IMR-90 (cell line): Measurements from ENCODE around the gene A1BG. TPM values are rescaled to one million over a fixed set of nuclear protein-coding genes. Genes with fewer than 3 reads are reported as not detected.

Source experiments
- ATAC-seq: fragments of 200-7000 bp; cut with Tn5 transposase; 2 replicates; pipeline ENCODE4 v1.9.1; 2020; ENCODE audit warnings: low read depth, mild to moderate bottlenecking, moderate library complexity
- BruUV-seq: library from RNA; stranded (reverse); fragments of 400-500 nt; replicated peaks from 2 replicates; lab custom pipeline; 2021; lab: Mats Ljungman, UMichigan
- CTCF ChIA-PET: fragments of 300-600 bp; formaldehyde crosslinking; extraction: SDS; loops from one replicate; lab custom pipeline; 2021; ENCODE audit warnings: antibody characterized with exemption; lab: Yijun Ruan, JAX
- POLR2A ChIA-PET: fragments of 300-600 bp; sonication (Branson Sonifier 250); formaldehyde crosslinking; loops from one replicate; lab custom pipeline; 2022; ENCODE audit warnings: antibody characterized with exemption; ENCODE audit not compliant: unreplicated experiment; lab: Charles Lee
- DNase-seq: peaks from one replicate; pipeline ENCODE4 v3.0.0; 2013
- H2AFZ ChIP-seq: replicated peaks from 2 replicates; pipeline ENCODE3; 2013; ENCODE audit warnings: low read length, mild to moderate bottlenecking; ENCODE audit not compliant: poor library complexity
- H2AK5ac ChIP-seq: 2 replicates; pipeline ENCODE4 v1.6.1; 2013; ENCODE audit warnings: low read depth, low read length, inconsistent platforms
- H2AK9ac ChIP-seq: replicated peaks from 2 replicates; pipeline ENCODE3; 2013; ENCODE audit warnings: mild to moderate bottlenecking, low read depth, low read length, moderate library complexity; ENCODE audit not compliant: poor library complexity
- H2BK120ac ChIP-seq: 2 replicates; pipeline ENCODE4 v1.6.1; 2013; ENCODE audit warnings: low read depth, low read length, inconsistent platforms
- H2BK15ac ChIP-seq: 3 replicates; pipeline ENCODE4 v1.6.1; 2013; ENCODE audit warnings: low read depth, low read length, inconsistent platforms
- H2BK20ac ChIP-seq: 2 replicates; pipeline ENCODE4 v1.6.1; 2013; ENCODE audit warnings: low read depth, mild to moderate bottlenecking, inconsistent platforms, low read length, moderate library complexity
- H2BK5ac ChIP-seq: 2 replicates; pipeline ENCODE4 v1.6.1; 2013; ENCODE audit warnings: mild to moderate bottlenecking, low read depth, low read length, inconsistent platforms; ENCODE audit not compliant: poor library complexity, severe bottlenecking
- H3K14ac ChIP-seq: replicated peaks from 2 replicates; pipeline ENCODE4 v1.6.1; 2013; ENCODE audit warnings: low read depth, low read length, inconsistent platforms
- H3K18ac ChIP-seq: 2 replicates; pipeline ENCODE4 v1.6.1; 2013; ENCODE audit warnings: low read depth, low read length, control low read depth
- H3K23ac ChIP-seq: 2 replicates; pipeline ENCODE4 v1.6.1; 2013; ENCODE audit warnings: low read depth, low read length, inconsistent platforms
- H3K27ac ChIP-seq: 2 replicates; pipeline ENCODE4 v1.5.1; 2013; ENCODE audit warnings: mild to moderate bottlenecking, control low read depth, low read length; ENCODE audit not compliant: insufficient read depth
- H3K27me3 ChIP-seq: 2 replicates; pipeline ENCODE4 v1.6.1; 2013; ENCODE audit warnings: low read length; ENCODE audit not compliant: control insufficient read depth, insufficient read depth
- H3K36me3 ChIP-seq: 2 replicates; pipeline ENCODE4 v1.6.1; 2013; ENCODE audit warnings: low read length, mixed read lengths; ENCODE audit not compliant: control insufficient read depth, insufficient read depth
- H3K4ac ChIP-seq: 2 replicates; pipeline ENCODE4 v1.6.1; 2013; ENCODE audit warnings: low read depth, low read length, inconsistent platforms
- H3K4me1 ChIP-seq: 2 replicates; pipeline ENCODE4 v1.6.1; 2013; ENCODE audit warnings: low read length, mixed read lengths; ENCODE audit not compliant: control insufficient read depth, insufficient read depth
- H3K4me2 ChIP-seq: 2 replicates; pipeline ENCODE4 v1.6.1; 2013; ENCODE audit warnings: low read depth, mild to moderate bottlenecking, control low read depth, low read length, moderate library complexity
- H3K4me3 ChIP-seq: 2 replicates; pipeline ENCODE4 v1.5.1; 2013; ENCODE audit warnings: low read depth, mild to moderate bottlenecking, control low read depth, low read length, moderate library complexity; ENCODE audit not compliant: insufficient read depth
- H3K56ac ChIP-seq: 2 replicates; pipeline ENCODE4 v1.6.1; 2013; ENCODE audit warnings: low read length, inconsistent platforms; ENCODE audit not compliant: insufficient read depth; ENCODE audit errors: extremely low read depth
- H3K79me1 ChIP-seq, 2 experiments: 2 replicates each; pipeline ENCODE4 v1.6.1; 2013; ENCODE audit warnings: low read length in 2 of 2, inconsistent platforms in 1 of 2, low read depth in 1 of 2
- H3K9ac ChIP-seq: 2 replicates; pipeline ENCODE4 v1.6.1; 2013; ENCODE audit warnings: low read depth, low read length, control low read depth
- H3K9me1 ChIP-seq: 2 replicates; pipeline ENCODE4 v1.6.1; 2013; ENCODE audit warnings: low read length, inconsistent platforms; ENCODE audit not compliant: insufficient read depth
- H3K9me3 ChIP-seq: 2 replicates; pipeline ENCODE4 v1.6.1; 2013; ENCODE audit warnings: low read length; ENCODE audit not compliant: control insufficient read depth, insufficient read depth
- H4K20me1 ChIP-seq: 2 replicates; pipeline ENCODE4 v1.6.1; 2013; ENCODE audit warnings: low read length, inconsistent platforms; ENCODE audit not compliant: insufficient read depth
- H4K5ac ChIP-seq: 2 replicates; pipeline ENCODE4 v1.6.1; 2013; ENCODE audit warnings: mild to moderate bottlenecking, low read depth, low read length, control low read depth
- H4K8ac ChIP-seq, 2 experiments: 2 replicates each; pipeline ENCODE4 v1.6.1; 2013; ENCODE audit warnings: low read depth in 2 of 2, low read length in 2 of 2, control low read depth in 1 of 2, inconsistent platforms in 1 of 2
- H4K91ac ChIP-seq: 2 replicates; pipeline ENCODE4 v1.6.1; 2013; ENCODE audit warnings: low read depth, low read length, inconsistent platforms; ENCODE audit not compliant: insufficient read depth
- BHLHE40 ChIP-seq: fragments of 150-350 bp; IDR thresholded peaks from 2 replicates; pipeline ENCODE4 v1.6.1; 2016; ENCODE audit warnings: mild to moderate bottlenecking, low read depth, low read length
- CEBPB ChIP-seq: IDR thresholded peaks from 2 replicates; pipeline ENCODE4 v1.6.1; 2012; ENCODE audit warnings: low read depth, low read length, improper control_type of control experiment
- CHD1 ChIP-seq: IDR thresholded peaks from 2 replicates; pipeline ENCODE4 v1.6.1; 2012; ENCODE audit warnings: low read depth, low read length, improper control_type of control experiment
- ELK1 ChIP-seq: fragments of 150-350 bp; IDR thresholded peaks from 2 replicates; pipeline ENCODE4 v1.6.1; 2016; ENCODE audit warnings: low read depth, mild to moderate bottlenecking, low read length, moderate library complexity, borderline replicate concordance
- FOS ChIP-seq: fragments of 150-350 bp; IDR thresholded peaks from 2 replicates; pipeline ENCODE4 v1.6.1; 2016; ENCODE audit warnings: low read depth, low read length
- MAFK ChIP-seq: IDR thresholded peaks from 2 replicates; pipeline ENCODE4 v1.6.1; 2012; ENCODE audit warnings: low read depth, low read length, improper control_type of control experiment
- MAZ ChIP-seq: IDR thresholded peaks from 2 replicates; pipeline ENCODE4 v1.6.1; 2012; ENCODE audit warnings: low read depth, mild to moderate bottlenecking, low read length, improper control_type of control experiment, moderate library complexity, borderline replicate concordance
- MXI1 ChIP-seq: IDR thresholded peaks from 2 replicates; pipeline ENCODE4 v1.6.1; 2012; ENCODE audit warnings: low read depth, mild to moderate bottlenecking, low read length, moderate library complexity, borderline replicate concordance
- NFE2L2 ChIP-seq: fragments of 150-350 bp; IDR thresholded peaks from 2 replicates; pipeline ENCODE4 v1.6.1; 2016; ENCODE audit warnings: low read depth, mild to moderate bottlenecking, low read length
- POLR2A ChIP-seq: IDR thresholded peaks from 2 replicates; pipeline ENCODE4 v1.6.1; 2012; ENCODE audit warnings: mild to moderate bottlenecking, low read depth, low read length
- RAD21 ChIP-seq: IDR thresholded peaks from 2 replicates; pipeline ENCODE4 v1.6.1; 2012; ENCODE audit warnings: low read length, improper control_type of control experiment
- RCOR1 ChIP-seq: IDR thresholded peaks from 2 replicates; pipeline ENCODE4 v1.6.1; 2012; ENCODE audit warnings: mild to moderate bottlenecking, low read length, improper control_type of control experiment; ENCODE audit not compliant: insufficient replicate concordance
- RFX5 ChIP-seq: IDR thresholded peaks from 2 replicates; pipeline ENCODE4 v1.8.0; 2012; ENCODE audit warnings: low read depth, mild to moderate bottlenecking, low read length, moderate library complexity
- SMC3 ChIP-seq: fragments of 150-350 bp; IDR thresholded peaks from 2 replicates; pipeline ENCODE4 v1.6.1; 2016; ENCODE audit warnings: low read depth, mild to moderate bottlenecking, antibody characterized with exemption, low read length, moderate library complexity
- USF2 ChIP-seq: fragments of 150-350 bp; IDR thresholded peaks from 2 replicates; pipeline ENCODE4 v1.6.1; 2017; ENCODE audit warnings: mild to moderate bottlenecking, antibody characterized with exemption, low read length, low read depth
- WGBS, 2 experiments: methylation state at CpG; one replicate each; pipeline versions ENCODE4 v1.1.5 to v1.1.7; 2013; ENCODE audit warnings: missing lambda C conversion rate in 2 of 2; ENCODE audit not compliant: insufficient read length in 1 of 2; ENCODE audit errors: extremely low coverage in 2 of 2; 5-methylcytosine and 5-hydroxymethylcytosine counted together
- dilution Hi-C: fragments of 300-500 bp; cut with HindIII; formaldehyde crosslinking; loops from one replicate; pipeline ENCODE4 v1.14.3; 2018; ENCODE audit warnings: low sequenced_read_pairs; ENCODE audit not compliant: unreplicated experiment
- in situ Hi-C: fragments of 300-500 bp; cut with MboI; formaldehyde crosslinking; loops from 3 replicates; pipeline ENCODE4 v1.14.3; 2019; ENCODE audit warnings: low sequenced_read_pairs, inconsistent platforms, mixed read lengths
- intact Hi-C: fragments of 100-400 bp; cut with micrococcal nuclease; formaldehyde crosslinking; loops from 2 replicates; pipeline ENCODE4 v1.10.0; 2022
- polyA plus RNA-seq, 3 experiments: library from polyadenylated mRNA; depleted of rRNA; stranded (reverse); fragments of >200 nt; gene quantifications; 2 replicates each; pipeline ENCODE4 v1.2.3, GENCODE V29; 2012; ENCODE audit warnings: low replicate concordance in 1 of 3
- total RNA-seq: library from RNA; depleted of rRNA; stranded (reverse); fragments of >200 nt; gene quantifications from 2 replicates; pipeline ENCODE4 v1.2.3, GENCODE V29; 2012

Gene A1BG
- total and polyA plus RNA-seq, 2 of the 4 experiments (the other 2 are of a cell fraction): 4.5 to 54.5 TPM

- H3K9me3 ChIP-seq: no peaks in the 10 kb centered on the region
- peak overlapping the region; percentile 82 for H4K91ac ChIP-seq
- peak overlapping the region; percentile 99 for H2AFZ ChIP-seq
- H2AK5ac ChIP-seq: peak overlapping the region; percentile 88; the same call in 1 of the 2 replicates
- H3K56ac ChIP-seq: no peak overlapping the region
- peak overlapping the region; percentile 60 for H3K9ac ChIP-seq
- intact Hi-C loops (no loop called here), in situ Hi-C loops (no loop called here), dilution Hi-C loops (no loop called here)
- H2BK15ac ChIP-seq: no peak overlapping the region
- peak overlapping the region; percentile 48 for H2BK5ac ChIP-seq
- H3K9me1 ChIP-seq: no peaks in the 10 kb centered on the region
- peak overlapping the region; percentile 66 for H3K4me3 ChIP-seq
- ChIA-PET CTCF (no interaction called here), POLR2A (no interaction called here)
- peak overlapping the region; percentile 95 for H2AK9ac ChIP-seq
- BruUV-seq: no TSS peak
- H4K20me1 ChIP-seq: no peaks in the 10 kb centered on the region
- H3K79me1 ChIP-seq: peaks cover 0 to 10% of the 10 kb centered on the region in 2 experiments; a peak in 2 of 4 replicates
- H3K14ac ChIP-seq: peak overlapping the region; percentile 86
- H3K36me3 ChIP-seq: no peaks in the 10 kb centered on the region
- H3K4me2 ChIP-seq: peak overlapping the region; percentile 93
- H3K18ac ChIP-seq: no peak overlapping the region
- DNase-seq (peak; percentile 99), ATAC-seq (peak; percentile 99)
- H3K27me3 ChIP-seq: no peaks in the 10 kb centered on the region
- peak overlapping the region; percentile 79 to 94; a peak in 3 of 4 replicates for H4K8ac ChIP-seq
- H3K4ac ChIP-seq: peak overlapping the region; percentile 81
- H3K4me1 ChIP-seq: peaks cover 5% of the 10 kb centered on the region
- H3K23ac ChIP-seq: peak overlapping the region; percentile 95
- H2BK120ac ChIP-seq: peak overlapping the region; percentile 34; the same call in 1 of the 2 replicates
- H4K5ac ChIP-seq: peak overlapping the region; percentile 51
- H3K27ac ChIP-seq: peak overlapping the region; percentile 19; the same call in 1 of the 2 replicates
- 1% methylated on average over 48 of the region's 80 CpGs; no CpG with 5 or more reads in 1 of the 2 experiments for WGBS, 2 experiments
- H2BK20ac ChIP-seq: no peak overlapping the region
- no peak for TF ChIP-seq SMC3
- no peak for TF ChIP-seq ELK1
- TF ChIP-seq USF2: peak; percentile 50
- peak; percentile 77; the same call in 1 of the 2 replicates for TF ChIP-seq MXI1
- peak; percentile 69; the same call in 1 of the 2 replicates for TF ChIP-seq CEBPB
- TF ChIP-seq MAZ: peak; percentile 92
- no peak for TF ChIP-seq RAD21
- TF ChIP-seq POLR2A: peak; percentile 89
- peak; percentile 84 for TF ChIP-seq BHLHE40
- peak; percentile 94 for TF ChIP-seq RFX5
- TF ChIP-seq FOS: no peak
- TF ChIP-seq RCOR1: no peak
- TF ChIP-seq NFE2L2: no peak
- no peak for TF ChIP-seq MAFK
- no peak for TF ChIP-seq CHD1
Observed at GRCh38 chr19:58400916-58401839, 47.9 kb upstream of the A1BG start.
